ENCODE measurements around the gene HBD. TPM values are rescaled to one million over a fixed set of nuclear protein-coding genes. Genes with fewer than 3 reads are reported as not detected.

The HBD gene
- total and polyA plus RNA-seq, 9 of the 15 experiments (the other 6 are each of a cell fraction or from before 2014, with no cell fraction given), result 11.8 to 169 (median 36.0) TPM

- TF ChIP-seq ZNF324 (CRISPR knock-in tag; IDR thresholded peaks at IDR 0.05) (no peak), ZNF436 (CRISPR knock-in tag; IDR thresholded peaks at IDR 0.05) (peak; percentile 74; the same call in 1 of the 2 replicates), CAMTA2 (CRISPR knock-in tag; conservative IDR thresholded peaks at IDR 0.05) (0 out of 2 replicates have a peak, but pooled peaks have one; percentile 18), GABPA (tag; conservative IDR thresholded peaks at IDR 0.05; ENCODE audit: low read depth) (no peak), POLR2B (IDR thresholded peaks at IDR 0.05; ENCODE audit: low read depth, partially characterized antibody) (peak; percentile 40), MECOM (CRISPR knock-in tag; IDR thresholded peaks at IDR 0.05) (0 out of 2 replicates have a peak, but pooled peaks have one; percentile 56), ZEB2 (IDR thresholded peaks at IDR 0.05) (peak; percentile 80), ZFP30 (CRISPR knock-in tag; IDR thresholded peaks at IDR 0.05; ENCODE audit: borderline replicate concordance) (0 out of 2 replicates have a peak, but pooled peaks have one; percentile 1), CTBP1 (IDR thresholded peaks at IDR 0.05; ENCODE audit: borderline replicate concordance) (peak; percentile 65; the same call in 1 of the 2 replicates), JUND (IDR thresholded peaks at IDR 0.05; ENCODE audit: borderline replicate concordance, low read depth, low read length) (peak; percentile 17; the same call in 1 of the 2 replicates), JUND (tag; IDR thresholded peaks at IDR 0.05; ENCODE audit: borderline replicate concordance, low read depth, low read length) (no peak), WHSC1 (IDR thresholded peaks at IDR 0.05; ENCODE audit: low read length) (no peak), TAL1 (IDR thresholded peaks at IDR 0.05) (peak; percentile 11; the same call in 1 of the 2 replicates), KDM1A (IDR thresholded peaks at IDR 0.05) (peak; percentile 88 to 91), EWSR1 (IDR thresholded peaks at IDR 0.05; ENCODE audit: borderline replicate concordance, low read depth, partially characterized antibody) (peak; percentile 92), ZKSCAN1 (IDR thresholded peaks at IDR 0.05; ENCODE audit: low read depth, low read length) (no peak), TCF3 (CRISPR knock-in tag; IDR thresholded peaks at IDR 0.05) (peak; percentile 55), RBFOX2 (IDR thresholded peaks at IDR 0.05; ENCODE audit: low read depth, low read length) (0 out of 2 replicates have a peak, but pooled peaks have one; percentile 15), NCOA2 (IDR thresholded peaks at IDR 0.05; ENCODE audit: partially characterized antibody in 2 of 2) (no peak), ADNP (tag; IDR thresholded peaks at IDR 0.05) (no peak), CBFA2T3 (IDR thresholded peaks at IDR 0.05) (peak; percentile 79)
These were observed 32.8 kb upstream of the HBD start (continued) for GRCh38 chr11:5267033-5267563.

Data from K562 (cell line).